Measurements from ENCODE around the gene JUP. TPM values are rescaled to one million over a fixed set of nuclear protein-coding genes. Genes with fewer than 3 reads are reported as not detected.

JUP gene
- total and polyA plus RNA-seq, 10 of the 15 experiments (the other 5 are each of a cell fraction or from before 2014, with no cell fraction given), result 1.5 to 36.3 (median 11.6) TPM

DNA sequence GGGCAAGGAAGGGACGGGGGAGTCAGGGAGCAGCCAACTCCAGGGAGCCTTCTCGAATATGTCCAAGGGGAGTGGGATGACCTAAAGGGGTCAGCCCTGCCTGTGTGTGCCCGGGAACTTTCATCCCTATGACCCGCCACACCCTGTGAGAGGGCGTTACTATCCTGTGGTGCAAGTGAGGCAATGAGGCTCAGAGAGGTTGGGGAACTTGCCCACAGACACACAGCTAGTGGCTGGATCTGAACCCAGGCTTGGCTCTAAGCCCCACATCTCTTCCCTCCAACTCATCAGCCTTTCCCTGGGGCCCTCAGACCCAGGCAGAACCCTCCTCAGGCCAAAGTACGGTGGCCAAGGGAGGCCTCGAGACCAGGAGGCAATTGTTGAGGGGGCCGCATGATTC, 23.2 kb downstream of the JUP start:
- H3K27ac ChIP-seq (ENCODE audit: control insufficient read depth, insufficient read depth), result no peak overlapping the region
- H3K79me2 ChIP-seq (ENCODE audit: control insufficient read depth, insufficient read depth, low read length), result no peaks in the 10 kb centered on the region
- H3K36me3 ChIP-seq (ENCODE audit: control insufficient read depth in 2 of 2, insufficient read depth in 2 of 2, low read length in 1 of 2), result peaks cover 0 to 10% of the 10 kb centered on the region in 2 experiments; a peak in 2 of 4 replicates
- H3K27me3 ChIP-seq (replicated peaks in 1 of 2; ENCODE audit: control insufficient read depth in 2 of 2, insufficient read depth in 2 of 2, low read length in 1 of 2), result no peaks in the 10 kb centered on the region; a peak in 1 of 4 replicates
- ATAC-seq (no peak), DNase-seq (ENCODE audit: low read depth, low spot score) (no peak), FAIRE-seq (no peak)
- in situ Hi-C loops (cut with MboI) (loop anchor here (5.0 kb wide), 1 partner anchor 51 kb away; the partner anchor contains the start of gene GAST), intact Hi-C loops (cut with micrococcal nuclease; ENCODE audit: unreplicated experiment) (no loop called here)
- SMC1A ChIA-PET (ENCODE audit: uncharacterized antibody, unreplicated experiment), result no interaction called here
- H2AFZ ChIP-seq (ENCODE audit: control insufficient read depth, low read depth, low read length), result no peak overlapping the region
- WGBS (ENCODE audit: insufficient coverage, insufficient replicate concordance, low lambda C conversion rate, missing lambda C conversion rate), result 6% methylated on average over 8 of the region's 8 CpGs
- no peaks in the 10 kb centered on the region for H3K9me3 ChIP-seq (replicated peaks; ENCODE audit: control insufficient read depth, insufficient read depth, low read length)
- BruUV-seq (replicated peaks), result no TSS peak
- H3K4me1 ChIP-seq (ENCODE audit: control insufficient read depth, insufficient read depth, low read length), result no peaks in the 10 kb centered on the region
- no peaks in the 10 kb centered on the region for H4K20me1 ChIP-seq (ENCODE audit: control insufficient read depth, insufficient read depth)
- no peak overlapping the region for H3K4me2 ChIP-seq (ENCODE audit: control insufficient read depth, insufficient read depth)
- RAD21 ChIA-PET (ENCODE audit: unreplicated experiment), result no interaction called here
- CTCF ChIA-PET, result interaction anchor here (0.9 kb wide), 1 partner anchor 39 kb away, joined by 3 read pairs; no protein-coding TSS in a partner anchor
- POLR2A ChIA-PET, result no interaction called here
- H3K4me3 ChIP-seq, result no peak overlapping the region
- H3K9ac ChIP-seq (ENCODE audit: control insufficient read depth, insufficient read depth, low read length), result no peak overlapping the region
- TF ChIP-seq DPF2 (IDR thresholded peaks at IDR 0.05) (no peak), ESRRA (IDR thresholded peaks at IDR 0.05; ENCODE audit: low read length) (no peak), RBBP5 (conservative IDR thresholded peaks at IDR 0.05) (no peak), RCOR1 (conservative IDR thresholded peaks at IDR 0.05; ENCODE audit: low read depth, low read length) (no peak)
- TF ChIP-seq, protein P1, sequence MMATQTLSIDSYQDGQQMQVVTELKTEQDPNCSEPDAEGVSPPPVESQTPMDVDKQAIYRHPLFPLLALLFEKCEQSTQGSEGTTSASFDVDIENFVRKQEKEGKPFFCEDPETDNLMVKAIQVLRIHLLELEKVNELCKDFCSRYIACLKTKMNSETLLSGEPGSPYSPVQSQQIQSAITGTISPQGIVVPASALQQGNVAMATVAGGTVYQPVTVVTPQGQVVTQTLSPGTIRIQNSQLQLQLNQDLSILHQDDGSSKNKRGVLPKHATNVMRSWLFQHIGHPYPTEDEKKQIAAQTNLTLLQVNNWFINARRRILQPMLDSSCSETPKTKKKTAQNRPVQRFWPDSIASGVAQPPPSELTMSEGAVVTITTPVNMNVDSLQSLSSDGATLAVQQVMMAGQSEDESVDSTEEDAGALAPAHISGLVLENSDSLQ (IDR thresholded peaks at IDR 0.05), result no peak
- TF ChIP-seq, protein P2, sequence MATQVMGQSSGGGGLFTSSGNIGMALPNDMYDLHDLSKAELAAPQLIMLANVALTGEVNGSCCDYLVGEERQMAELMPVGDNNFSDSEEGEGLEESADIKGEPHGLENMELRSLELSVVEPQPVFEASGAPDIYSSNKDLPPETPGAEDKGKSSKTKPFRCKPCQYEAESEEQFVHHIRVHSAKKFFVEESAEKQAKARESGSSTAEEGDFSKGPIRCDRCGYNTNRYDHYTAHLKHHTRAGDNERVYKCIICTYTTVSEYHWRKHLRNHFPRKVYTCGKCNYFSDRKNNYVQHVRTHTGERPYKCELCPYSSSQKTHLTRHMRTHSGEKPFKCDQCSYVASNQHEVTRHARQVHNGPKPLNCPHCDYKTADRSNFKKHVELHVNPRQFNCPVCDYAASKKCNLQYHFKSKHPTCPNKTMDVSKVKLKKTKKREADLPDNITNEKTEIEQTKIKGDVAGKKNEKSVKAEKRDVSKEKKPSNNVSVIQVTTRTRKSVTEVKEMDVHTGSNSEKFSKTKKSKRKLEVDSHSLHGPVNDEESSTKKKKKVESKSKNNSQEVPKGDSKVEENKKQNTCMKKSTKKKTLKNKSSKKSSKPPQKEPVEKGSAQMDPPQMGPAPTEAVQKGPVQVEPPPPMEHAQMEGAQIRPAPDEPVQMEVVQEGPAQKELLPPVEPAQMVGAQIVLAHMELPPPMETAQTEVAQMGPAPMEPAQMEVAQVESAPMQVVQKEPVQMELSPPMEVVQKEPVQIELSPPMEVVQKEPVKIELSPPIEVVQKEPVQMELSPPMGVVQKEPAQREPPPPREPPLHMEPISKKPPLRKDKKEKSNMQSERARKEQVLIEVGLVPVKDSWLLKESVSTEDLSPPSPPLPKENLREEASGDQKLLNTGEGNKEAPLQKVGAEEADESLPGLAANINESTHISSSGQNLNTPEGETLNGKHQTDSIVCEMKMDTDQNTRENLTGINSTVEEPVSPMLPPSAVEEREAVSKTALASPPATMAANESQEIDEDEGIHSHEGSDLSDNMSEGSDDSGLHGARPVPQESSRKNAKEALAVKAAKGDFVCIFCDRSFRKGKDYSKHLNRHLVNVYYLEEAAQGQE (IDR thresholded peaks at IDR 0.05; ENCODE audit: low read depth, low read length), result no peak
- TF ChIP-seq, protein P3, sequence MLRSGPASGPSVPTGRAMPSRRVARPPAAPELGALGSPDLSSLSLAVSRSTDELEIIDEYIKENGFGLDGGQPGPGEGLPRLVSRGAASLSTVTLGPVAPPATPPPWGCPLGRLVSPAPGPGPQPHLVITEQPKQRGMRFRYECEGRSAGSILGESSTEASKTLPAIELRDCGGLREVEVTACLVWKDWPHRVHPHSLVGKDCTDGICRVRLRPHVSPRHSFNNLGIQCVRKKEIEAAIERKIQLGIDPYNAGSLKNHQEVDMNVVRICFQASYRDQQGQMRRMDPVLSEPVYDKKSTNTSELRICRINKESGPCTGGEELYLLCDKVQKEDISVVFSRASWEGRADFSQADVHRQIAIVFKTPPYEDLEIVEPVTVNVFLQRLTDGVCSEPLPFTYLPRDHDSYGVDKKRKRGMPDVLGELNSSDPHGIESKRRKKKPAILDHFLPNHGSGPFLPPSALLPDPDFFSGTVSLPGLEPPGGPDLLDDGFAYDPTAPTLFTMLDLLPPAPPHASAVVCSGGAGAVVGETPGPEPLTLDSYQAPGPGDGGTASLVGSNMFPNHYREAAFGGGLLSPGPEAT (IDR thresholded peaks at IDR 0.05; ENCODE audit: low read depth), result no peak

Data from GM12878 (cell line).